WTC11 (cell line): ENCODE results near the gene OSBPL6. TPM values are rescaled to one million over a fixed set of nuclear protein-coding genes. Genes with fewer than 3 reads are reported as not detected.

ENCODE experiments used
- ATAC-seq: fragments of 200-7000 bp; cut with Tn5 transposase; 2 replicates; pipeline ENCODE4 v1.10.0; 2021; ENCODE audit warnings: mild to moderate bottlenecking, moderate library complexity
- CTCF ChIA-PET: fragments of 300-600 bp; sonication (Branson Sonifier 250); formaldehyde crosslinking; loops from one replicate; lab custom pipeline; 2021; ENCODE audit warnings: antibody characterized with exemption; lab: Charles Lee
- POLR2A ChIA-PET: fragments of 350-600 bp; sonication (Branson Sonifier 250); formaldehyde crosslinking; loops from one replicate; lab custom pipeline; 2021; ENCODE audit warnings: antibody characterized with exemption; lab: Charles Lee
- DNase-seq: peaks from one replicate; pipeline ENCODE4 v3.0.0; 2021; ENCODE audit warnings: low spot score
- H3K27ac Mint-ChIP-seq: 2 replicates; pipeline ENCODE4 v1.8.0; 2021; ENCODE audit warnings: mixed read lengths
- H3K27me3 Mint-ChIP-seq: 2 replicates; pipeline ENCODE4 v1.8.0; 2021; ENCODE audit warnings: low read depth, mild to moderate bottlenecking, moderate library complexity, mixed read lengths
- H3K36me3 Mint-ChIP-seq: 2 replicates; pipeline ENCODE4 v1.8.0; 2021; ENCODE audit warnings: mixed read lengths
- H3K4me1 Mint-ChIP-seq: 2 replicates; pipeline ENCODE4 v1.8.0; 2022; ENCODE audit warnings: mixed read lengths
- H3K4me3 Mint-ChIP-seq: 2 replicates; pipeline ENCODE4 v1.8.0; 2021; ENCODE audit warnings: mild to moderate bottlenecking, moderate library complexity, mixed read lengths
- H3K9me3 Mint-ChIP-seq: 2 replicates; pipeline ENCODE4 v1.8.0; 2021; ENCODE audit warnings: mixed read lengths
- ATF1 ChIP-seq: sonication (generic); formaldehyde crosslinking; IDR thresholded peaks from 2 replicates; pipeline ENCODE4 v1.8.1; 2023; ENCODE audit warnings: mild to moderate bottlenecking, moderate library complexity, missing genetic modification reagents
- EMX1 ChIP-seq: fragments of 250-450 bp; sonication (Bioruptor Pico); IDR thresholded peaks from 2 replicates; pipeline ENCODE4 v1.8.0; 2021; ENCODE audit warnings: mild to moderate bottlenecking
- HMGA2 ChIP-seq: fragments of 250-450 bp; sonication (Bioruptor Pico); IDR thresholded peaks from 2 replicates; pipeline ENCODE4 v1.4.0; 2021; ENCODE audit warnings: mild to moderate bottlenecking, moderate library complexity
- JUN ChIP-seq: sonication (generic); formaldehyde crosslinking; IDR thresholded peaks from 2 replicates; pipeline ENCODE4 v1.8.0; 2023; ENCODE audit warnings: mild to moderate bottlenecking, missing genetic modification reagents
- NR2C2 ChIP-seq: sonication (generic); formaldehyde crosslinking; IDR thresholded peaks from 2 replicates; pipeline ENCODE4 v1.8.0; 2022; ENCODE audit warnings: mild to moderate bottlenecking, missing genetic modification reagents
- NR3C1 ChIP-seq: sonication (generic); formaldehyde crosslinking; conservative IDR thresholded peaks from 2 replicates; pipeline ENCODE4 v1.8.1; 2023; ENCODE audit warnings: low read depth, mild to moderate bottlenecking, missing genetic modification reagents
- OVOL2 ChIP-seq: fragments of 250-450 bp; sonication (Bioruptor Pico); IDR thresholded peaks from 2 replicates; pipeline ENCODE4 v1.9.0; 2021; ENCODE audit warnings: mild to moderate bottlenecking, borderline replicate concordance
- PRRX2 ChIP-seq: fragments of 250-450 bp; sonication (Bioruptor Pico); IDR thresholded peaks from 2 replicates; pipeline ENCODE4 v1.8.0; 2021; ENCODE audit warnings: mild to moderate bottlenecking
- RELA ChIP-seq: sonication (generic); formaldehyde crosslinking; IDR thresholded peaks from 2 replicates; pipeline ENCODE4 v1.8.1; 2022; ENCODE audit warnings: missing genetic modification reagents, mild to moderate bottlenecking, borderline replicate concordance
- SOX15 ChIP-seq: fragments of 250-450 bp; sonication (Bioruptor Pico); IDR thresholded peaks from 2 replicates; pipeline ENCODE4 v1.9.0; 2021; ENCODE audit warnings: mild to moderate bottlenecking
- TEAD4 ChIP-seq: sonication (generic); formaldehyde crosslinking; IDR thresholded peaks from 2 replicates; pipeline ENCODE4 v1.8.0; 2022; ENCODE audit warnings: mild to moderate bottlenecking, missing genetic modification reagents
- ZBTB43 ChIP-seq: sonication (generic); formaldehyde crosslinking; IDR thresholded peaks from 2 replicates; pipeline ENCODE4 v1.8.1; 2023; ENCODE audit warnings: mild to moderate bottlenecking, missing genetic modification reagents
- ZNF121 ChIP-seq: sonication (generic); formaldehyde crosslinking; IDR thresholded peaks from 2 replicates; pipeline ENCODE4 v1.8.0; 2023; ENCODE audit warnings: missing genetic modification reagents
- ZNF263 ChIP-seq: sonication (generic); formaldehyde crosslinking; IDR thresholded peaks from 2 replicates; pipeline ENCODE4 v1.8.1; 2022; ENCODE audit warnings: low read depth, mild to moderate bottlenecking, moderate library complexity, missing genetic modification reagents
- total RNA-seq: library from RNA; stranded (reverse); gene quantifications from 3 replicates; pipeline ENCODE4 v1.2.3, GENCODE V29; 2021
- TF ChIP-seq, protein P1 (sequence below): fragments of 250-450 bp; sonication (Bioruptor Pico); conservative IDR thresholded peaks from 2 replicates; pipeline ENCODE4 v1.9.0; 2021; ENCODE audit warnings: mild to moderate bottlenecking
- TF ChIP-seq, protein P2 (sequence below): sonication (generic); formaldehyde crosslinking; IDR thresholded peaks from 2 replicates; pipeline ENCODE4 v1.8.0; 2023; ENCODE audit warnings: missing genetic modification reagents
- TF ChIP-seq, protein P3 (sequence below): sonication (generic); formaldehyde crosslinking; IDR thresholded peaks from 2 replicates; pipeline ENCODE4 v1.8.0; 2022; ENCODE audit warnings: mild to moderate bottlenecking, missing genetic modification reagents
- TF ChIP-seq, protein P4 (sequence below): sonication (generic); formaldehyde crosslinking; IDR thresholded peaks from 2 replicates; pipeline ENCODE4 v1.8.0; 2022; ENCODE audit warnings: mild to moderate bottlenecking, missing genetic modification reagents
- TF ChIP-seq, protein P5 (sequence below): sonication (generic); formaldehyde crosslinking; IDR thresholded peaks from 2 replicates; pipeline ENCODE4 v1.8.1; 2023; ENCODE audit warnings: mild to moderate bottlenecking, missing genetic modification reagents, borderline replicate concordance
- TF ChIP-seq, protein P6 (sequence below): sonication (generic); formaldehyde crosslinking; IDR thresholded peaks from 2 replicates; pipeline ENCODE4 v1.8.1; 2022; ENCODE audit warnings: missing genetic modification reagents, borderline replicate concordance

OSBPL6 gene
- total RNA-seq, 1 experiment from 2014 or later, result 9.2 TPM

GRCh38 chr2:178426388-178426787 lies 232.1 kb downstream of the OSBPL6 start:
- H3K4me3 Mint-ChIP-seq, result no peak overlapping the region
- H3K27ac Mint-ChIP-seq, result no peak overlapping the region
- no peak for TF ChIP-seq ATF1 (CRISPR knock-in tag)
- no peak for TF ChIP-seq ZNF263
- TF ChIP-seq ZNF121 (CRISPR knock-in tag), result no peak
- TF ChIP-seq, protein P1, sequence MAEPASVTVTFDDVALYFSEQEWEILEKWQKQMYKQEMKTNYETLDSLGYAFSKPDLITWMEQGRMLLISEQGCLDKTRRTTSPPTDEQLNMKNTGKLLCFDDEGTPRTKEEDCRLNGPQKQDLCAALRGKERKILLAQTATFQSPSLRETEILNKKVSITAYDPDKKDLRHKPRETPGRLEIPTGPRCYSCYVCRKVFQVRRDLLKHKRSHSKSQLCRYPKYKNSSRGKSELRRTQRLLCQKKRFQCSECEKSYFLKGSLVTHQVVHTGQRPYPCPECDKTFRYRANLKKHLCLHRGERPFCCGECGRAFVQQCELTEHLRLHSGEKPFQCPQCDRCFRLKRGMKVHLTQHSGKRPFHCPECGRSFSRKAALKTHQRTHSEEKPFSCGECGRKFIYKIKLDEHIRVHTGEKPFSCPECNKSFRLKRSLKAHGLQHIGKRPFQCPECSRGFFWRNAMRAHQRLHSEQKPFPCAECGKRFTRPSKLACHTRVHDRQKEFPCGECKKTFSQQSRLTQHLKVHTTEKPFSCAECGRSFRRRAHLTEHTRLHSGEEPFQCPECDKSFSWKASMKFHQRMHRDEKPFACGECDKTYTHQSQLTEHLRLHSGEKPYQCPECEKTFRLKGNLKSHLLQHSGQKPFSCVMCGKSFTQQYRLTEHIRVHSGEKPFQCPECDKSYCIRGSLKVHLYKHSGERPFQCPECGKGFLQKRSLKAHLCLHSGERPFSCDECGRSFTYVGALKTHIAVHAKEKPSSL (CRISPR knock-in tag), result no peak
- TF ChIP-seq NR2C2 (CRISPR knock-in tag), result no peak
- TF ChIP-seq, protein P2, sequence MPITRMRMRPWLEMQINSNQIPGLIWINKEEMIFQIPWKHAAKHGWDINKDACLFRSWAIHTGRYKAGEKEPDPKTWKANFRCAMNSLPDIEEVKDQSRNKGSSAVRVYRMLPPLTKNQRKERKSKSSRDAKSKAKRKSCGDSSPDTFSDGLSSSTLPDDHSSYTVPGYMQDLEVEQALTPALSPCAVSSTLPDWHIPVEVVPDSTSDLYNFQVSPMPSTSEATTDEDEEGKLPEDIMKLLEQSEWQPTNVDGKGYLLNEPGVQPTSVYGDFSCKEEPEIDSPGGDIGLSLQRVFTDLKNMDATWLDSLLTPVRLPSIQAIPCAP (CRISPR knock-in tag), result no peak
- TF ChIP-seq EMX1 (CRISPR knock-in tag), result no peak
- TF ChIP-seq HMGA2 (CRISPR knock-in tag), result no peak
- TF ChIP-seq, protein P3, sequence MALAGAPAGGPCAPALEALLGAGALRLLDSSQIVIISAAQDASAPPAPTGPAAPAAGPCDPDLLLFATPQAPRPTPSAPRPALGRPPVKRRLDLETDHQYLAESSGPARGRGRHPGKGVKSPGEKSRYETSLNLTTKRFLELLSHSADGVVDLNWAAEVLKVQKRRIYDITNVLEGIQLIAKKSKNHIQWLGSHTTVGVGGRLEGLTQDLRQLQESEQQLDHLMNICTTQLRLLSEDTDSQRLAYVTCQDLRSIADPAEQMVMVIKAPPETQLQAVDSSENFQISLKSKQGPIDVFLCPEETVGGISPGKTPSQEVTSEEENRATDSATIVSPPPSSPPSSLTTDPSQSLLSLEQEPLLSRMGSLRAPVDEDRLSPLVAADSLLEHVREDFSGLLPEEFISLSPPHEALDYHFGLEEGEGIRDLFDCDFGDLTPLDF, result no peak
- TF ChIP-seq OVOL2 (CRISPR knock-in tag), result no peak
- TF ChIP-seq NR3C1 (CRISPR knock-in tag), result no peak
- TF ChIP-seq SOX15 (CRISPR knock-in tag), result no peak
- no peak for ATAC-seq
- H3K27me3 Mint-ChIP-seq, result no peaks in the 10 kb centered on the region; the same call in 1 of the 2 replicates
- no peaks in the 10 kb centered on the region for H3K4me1 Mint-ChIP-seq
- POLR2A ChIA-PET, result no interaction called here
- H3K9me3 Mint-ChIP-seq, result peaks cover 19% of the 10 kb centered on the region
- peaks cover 37% of the 10 kb centered on the region for H3K36me3 Mint-ChIP-seq
- CTCF ChIA-PET, result interaction anchor here (0.6 kb wide), 1 partner anchor 11 kb away, joined by 3 read pairs; no protein-coding TSS in a partner anchor
- no peak for DNase-seq

DNA sequence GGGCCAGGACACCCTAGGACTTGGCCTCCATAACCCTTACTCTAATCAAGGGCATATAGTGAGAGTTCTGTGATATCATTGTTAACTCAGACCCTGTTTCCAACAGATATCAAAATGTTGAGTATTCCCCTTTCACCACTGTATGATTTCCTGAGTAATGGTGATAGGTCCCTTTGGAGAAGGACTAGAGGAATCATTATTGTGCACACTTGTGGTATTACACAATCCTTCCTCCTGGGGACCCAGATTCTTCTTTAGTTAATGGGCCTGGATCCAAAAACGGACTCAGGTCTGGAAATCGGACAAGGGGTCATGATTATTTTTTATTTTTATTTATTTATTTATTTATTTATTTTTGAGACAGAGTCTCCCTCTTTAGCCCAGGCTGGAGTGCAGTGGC lies 233.1 kb downstream of the OSBPL6 start:
- peaks cover 47% of the 10 kb centered on the region for H3K36me3 Mint-ChIP-seq
- CTCF ChIA-PET, result interaction anchor here (2.4 kb wide), 1 partner anchor 13 kb away, joined by 18 read pairs; no protein-coding TSS in a partner anchor
- no peak for ATAC-seq
- TF ChIP-seq ZNF121 (CRISPR knock-in tag), result no peak
- no peak for TF ChIP-seq PRRX2 (CRISPR knock-in tag)
- TF ChIP-seq, protein P1 (CRISPR knock-in tag), result no peak
- TF ChIP-seq RELA (CRISPR knock-in tag), result no peak
- TF ChIP-seq, protein P4, sequence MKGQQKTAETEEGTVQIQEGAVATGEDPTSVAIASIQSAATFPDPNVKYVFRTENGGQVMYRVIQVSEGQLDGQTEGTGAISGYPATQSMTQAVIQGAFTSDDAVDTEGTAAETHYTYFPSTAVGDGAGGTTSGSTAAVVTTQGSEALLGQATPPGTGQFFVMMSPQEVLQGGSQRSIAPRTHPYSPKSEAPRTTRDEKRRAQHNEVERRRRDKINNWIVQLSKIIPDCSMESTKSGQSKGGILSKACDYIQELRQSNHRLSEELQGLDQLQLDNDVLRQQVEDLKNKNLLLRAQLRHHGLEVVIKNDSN (CRISPR knock-in tag), result no peak
- TF ChIP-seq HMGA2 (CRISPR knock-in tag), result no peak
- TF ChIP-seq, protein P5, sequence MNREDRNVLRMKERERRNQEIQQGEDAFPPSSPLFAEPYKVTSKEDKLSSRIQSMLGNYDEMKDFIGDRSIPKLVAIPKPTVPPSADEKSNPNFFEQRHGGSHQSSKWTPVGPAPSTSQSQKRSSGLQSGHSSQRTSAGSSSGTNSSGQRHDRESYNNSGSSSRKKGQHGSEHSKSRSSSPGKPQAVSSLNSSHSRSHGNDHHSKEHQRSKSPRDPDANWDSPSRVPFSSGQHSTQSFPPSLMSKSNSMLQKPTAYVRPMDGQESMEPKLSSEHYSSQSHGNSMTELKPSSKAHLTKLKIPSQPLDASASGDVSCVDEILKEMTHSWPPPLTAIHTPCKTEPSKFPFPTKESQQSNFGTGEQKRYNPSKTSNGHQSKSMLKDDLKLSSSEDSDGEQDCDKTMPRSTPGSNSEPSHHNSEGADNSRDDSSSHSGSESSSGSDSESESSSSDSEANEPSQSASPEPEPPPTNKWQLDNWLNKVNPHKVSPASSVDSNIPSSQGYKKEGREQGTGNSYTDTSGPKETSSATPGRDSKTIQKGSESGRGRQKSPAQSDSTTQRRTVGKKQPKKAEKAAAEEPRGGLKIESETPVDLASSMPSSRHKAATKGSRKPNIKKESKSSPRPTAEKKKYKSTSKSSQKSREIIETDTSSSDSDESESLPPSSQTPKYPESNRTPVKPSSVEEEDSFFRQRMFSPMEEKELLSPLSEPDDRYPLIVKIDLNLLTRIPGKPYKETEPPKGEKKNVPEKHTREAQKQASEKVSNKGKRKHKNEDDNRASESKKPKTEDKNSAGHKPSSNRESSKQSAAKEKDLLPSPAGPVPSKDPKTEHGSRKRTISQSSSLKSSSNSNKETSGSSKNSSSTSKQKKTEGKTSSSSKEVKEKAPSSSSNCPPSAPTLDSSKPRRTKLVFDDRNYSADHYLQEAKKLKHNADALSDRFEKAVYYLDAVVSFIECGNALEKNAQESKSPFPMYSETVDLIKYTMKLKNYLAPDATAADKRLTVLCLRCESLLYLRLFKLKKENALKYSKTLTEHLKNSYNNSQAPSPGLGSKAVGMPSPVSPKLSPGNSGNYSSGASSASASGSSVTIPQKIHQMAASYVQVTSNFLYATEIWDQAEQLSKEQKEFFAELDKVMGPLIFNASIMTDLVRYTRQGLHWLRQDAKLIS (CRISPR knock-in tag), result no peak
- no peak for TF ChIP-seq TEAD4
- no peak for TF ChIP-seq JUN (CRISPR knock-in tag)
- TF ChIP-seq, protein P6, sequence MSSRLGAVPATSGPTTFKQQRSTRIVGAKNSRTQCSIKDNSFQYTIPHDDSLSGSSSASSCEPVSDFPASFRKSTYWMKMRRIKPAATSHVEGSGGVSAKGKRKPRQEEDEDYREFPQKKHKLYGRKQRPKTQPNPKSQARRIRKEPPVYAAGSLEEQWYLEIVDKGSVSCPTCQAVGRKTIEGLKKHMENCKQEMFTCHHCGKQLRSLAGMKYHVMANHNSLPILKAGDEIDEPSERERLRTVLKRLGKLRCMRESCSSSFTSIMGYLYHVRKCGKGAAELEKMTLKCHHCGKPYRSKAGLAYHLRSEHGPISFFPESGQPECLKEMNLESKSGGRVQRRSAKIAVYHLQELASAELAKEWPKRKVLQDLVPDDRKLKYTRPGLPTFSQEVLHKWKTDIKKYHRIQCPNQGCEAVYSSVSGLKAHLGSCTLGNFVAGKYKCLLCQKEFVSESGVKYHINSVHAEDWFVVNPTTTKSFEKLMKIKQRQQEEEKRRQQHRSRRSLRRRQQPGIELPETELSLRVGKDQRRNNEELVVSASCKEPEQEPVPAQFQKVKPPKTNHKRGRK (CRISPR knock-in tag), result no peak
- TF ChIP-seq ZBTB43, result no peak
- TF ChIP-seq, protein P3, result no peak

More for the DNA sequence above, 233.1 kb downstream of the OSBPL6 start:
- peaks cover 6% of the 10 kb centered on the region for H3K27me3 Mint-ChIP-seq
- H3K4me1 Mint-ChIP-seq, result no peaks in the 10 kb centered on the region
- no peak overlapping the region for H3K4me3 Mint-ChIP-seq
- no peak overlapping the region for H3K27ac Mint-ChIP-seq
- POLR2A ChIA-PET, result no interaction called here
- no peak for DNase-seq
- peaks cover 19% of the 10 kb centered on the region for H3K9me3 Mint-ChIP-seq
